MM.1S (cell line): ENCODE results near the gene FIGNL1.

ENCODE experiments used
- DNase-seq: peaks from one replicate; pipeline ENCODE4 v3.0.0-alpha.2; 2015
- H2AFZ ChIP-seq: fragments of 300-600 bp; sonication (generic); 2 replicates; pipeline ENCODE4 v1.6.0; 2016; ENCODE audit warnings: antibody characterized with exemption, low read length
- H3F3A ChIP-seq: fragments of 300-600 bp; sonication (generic); 2 replicates; pipeline ENCODE4 v1.6.1; 2016; ENCODE audit warnings: mild to moderate bottlenecking, antibody characterized with exemption, low read length, moderate library complexity, mixed read lengths; ENCODE audit not compliant: insufficient read depth
- H3K27ac ChIP-seq: fragments of 300-600 bp; sonication (generic); 2 replicates; pipeline ENCODE4 v1.5.1; 2016; ENCODE audit warnings: mild to moderate bottlenecking, low read length
- H3K27me3 ChIP-seq: fragments of 300-600 bp; sonication (generic); replicated peaks from 2 replicates; pipeline ENCODE4 v1.6.0; 2016; ENCODE audit warnings: low read length; ENCODE audit not compliant: insufficient read depth
- H3K36me3 ChIP-seq: fragments of 300-600 bp; sonication (generic); replicated peaks from 2 replicates; pipeline ENCODE4 v1.6.1; 2016; ENCODE audit warnings: mild to moderate bottlenecking, low read length, mixed read lengths; ENCODE audit not compliant: insufficient read depth
- H3K4me1 ChIP-seq: fragments of 300-600 bp; sonication (generic); 2 replicates; pipeline ENCODE4 v1.6.1; 2016; ENCODE audit warnings: low read length, mixed read lengths
- H3K4me2 ChIP-seq: fragments of 300-600 bp; sonication (generic); 2 replicates; pipeline ENCODE4 v1.6.0; 2016; ENCODE audit warnings: low read depth, low read length
- H3K4me3 ChIP-seq: fragments of 300-600 bp; sonication (generic); 2 replicates; pipeline ENCODE4 v1.5.1; 2016; ENCODE audit warnings: low read length, mixed read lengths
- H3K79me2 ChIP-seq: fragments of 300-600 bp; sonication (generic); 2 replicates; pipeline ENCODE4 v1.6.1; 2016; ENCODE audit warnings: mixed run types, low read length, mixed read lengths
- H3K9ac ChIP-seq: fragments of 300-600 bp; sonication (generic); 2 replicates; pipeline ENCODE4 v1.6.1; 2016; ENCODE audit warnings: low read length, mixed read lengths
- H3K9me2 ChIP-seq: fragments of 300-600 bp; sonication (generic); replicated peaks from 2 replicates; pipeline ENCODE4 v1.6.1; 2016; ENCODE audit warnings: mild to moderate bottlenecking, low read length, mixed read lengths; ENCODE audit not compliant: insufficient read depth
- H3K9me3 ChIP-seq: fragments of 300-600 bp; sonication (generic); replicated peaks from 2 replicates; pipeline ENCODE4 v1.6.1; 2016; ENCODE audit warnings: mild to moderate bottlenecking, low read length, mixed read lengths; ENCODE audit not compliant: insufficient read depth
- H4K20me1 ChIP-seq: fragments of 300-600 bp; sonication (generic); 2 replicates; pipeline ENCODE4 v1.6.1; 2016; ENCODE audit warnings: mild to moderate bottlenecking, low read length, moderate library complexity, mixed read lengths; ENCODE audit not compliant: insufficient read depth
- CTCF ChIP-seq: fragments of 300-600 bp; sonication (generic); IDR thresholded peaks from 2 replicates; pipeline ENCODE4 v1.5.1; 2016; ENCODE audit warnings: antibody characterized with exemption, low read length, mixed read lengths
- EZH2 ChIP-seq: fragments of 300-600 bp; sonication (generic); optimal IDR thresholded peaks from 2 replicates; pipeline ENCODE3; 2017; ENCODE audit warnings: low read depth, mild to moderate bottlenecking, antibody characterized with exemption, low read length, mixed read lengths
- EZH2phosphoT487 ChIP-seq: fragments of 300-600 bp; sonication (generic); IDR thresholded peaks from 2 replicates; pipeline ENCODE4 v1.6.1; 2018; ENCODE audit warnings: antibody characterized with exemption, low read length

The FIGNL1 gene

GRCh38 chr7:50418526-50419290 lies 31.4 kb downstream of the FIGNL1 start:
- Histone ChIP-seq H3K9ac (no peak overlapping the region), H3K4me3 (no peak overlapping the region), H3K27me3 (no peaks in the 10 kb centered on the region), H4K20me1 (no peaks in the 10 kb centered on the region), H3K4me2 (no peak overlapping the region), H3F3A (no peaks in the 10 kb centered on the region), H3K4me1 (peaks cover 12% of the 10 kb centered on the region), H3K9me2 (no peaks in the 10 kb centered on the region), H3K27ac (no peak overlapping the region), H3K79me2 (no peaks in the 10 kb centered on the region), H3K9me3 (no peaks in the 10 kb centered on the region), H2AFZ (no peak overlapping the region), H3K36me3 (no peaks in the 10 kb centered on the region)
- no peak for TF ChIP-seq EZH2
- TF ChIP-seq EZH2phosphoT487, result no peak
- TF ChIP-seq CTCF, result no peak
- DNase-seq, result no peak

- no peaks in the 10 kb centered on the region for H3K27me3 ChIP-seq
- H3K9me2 ChIP-seq, result no peaks in the 10 kb centered on the region
- no peaks in the 10 kb centered on the region for H4K20me1 ChIP-seq
- no peak overlapping the region for H3K4me3 ChIP-seq
- no peaks in the 10 kb centered on the region for H3F3A ChIP-seq
- no peaks in the 10 kb centered on the region for H3K36me3 ChIP-seq
- DNase-seq, result peak; percentile 79
- H3K4me1 ChIP-seq, result peaks cover 12% of the 10 kb centered on the region
- H3K27ac ChIP-seq, result no peak overlapping the region
- no peaks in the 10 kb centered on the region for H3K9me3 ChIP-seq
- H2AFZ ChIP-seq, result no peak overlapping the region
- no peak overlapping the region for H3K9ac ChIP-seq
- no peaks in the 10 kb centered on the region for H3K79me2 ChIP-seq
- TF ChIP-seq EZH2phosphoT487, result no peak
- no peak for TF ChIP-seq EZH2
- peak; percentile 95 for TF ChIP-seq CTCF
- no peak overlapping the region for H3K4me2 ChIP-seq
These were observed 32.0 kb downstream of the FIGNL1 start for GRCh38 chr7:50418086-50418515.

GRCh38 chr7:50416527-50417182 lies 33.5 kb downstream of the FIGNL1 start:
- Histone ChIP-seq H3K27ac (no peak overlapping the region), H3K9me2 (no peaks in the 10 kb centered on the region)

More at GRCh38 chr7:50416527-50417182, 33.5 kb downstream of the FIGNL1 start:
- Histone ChIP-seq H2AFZ (peak overlapping the region; percentile 16; the same call in 1 of the 2 replicates), H3F3A (no peaks in the 10 kb centered on the region), H3K9me3 (no peaks in the 10 kb centered on the region), H3K4me2 (peak overlapping the region; percentile 21; the same call in 1 of the 2 replicates), H3K4me3 (no peak overlapping the region), H3K4me1 (peaks cover 12% of the 10 kb centered on the region), H3K9ac (no peak overlapping the region), H3K27me3 (no peaks in the 10 kb centered on the region), H3K79me2 (no peaks in the 10 kb centered on the region), H4K20me1 (no peaks in the 10 kb centered on the region), H3K36me3 (no peaks in the 10 kb centered on the region)
- DNase-seq, result peak; percentile 47
- TF ChIP-seq EZH2phosphoT487, result no peak
